ENCODE results near the gene COX7C.

- TF ChIP-seq POLR2A (IDR thresholded peaks at IDR 0.05; ENCODE audit: low read length) (no peak), GATA1 (IDR thresholded peaks at IDR 0.05; ENCODE audit: low read depth, low read length) (no peak)
Observed at GRCh38 chr5:86579502-86579901, 38.2 kb upstream of the COX7C start.

Data from erythroblast (primary cell).